ENCODE results near the gene STARD3. TPM values are rescaled to one million over a fixed set of nuclear protein-coding genes. Genes with fewer than 3 reads are reported as not detected.
"Not testable (repeated sequence)": the region's sequence is repeated elsewhere in the genome, so short reads cannot be mapped to it uniquely, and the experiment has no call there.

STARD3 gene
- total RNA-seq, 1 donor from 2014 or later, result 25.4 TPM

DNA sequence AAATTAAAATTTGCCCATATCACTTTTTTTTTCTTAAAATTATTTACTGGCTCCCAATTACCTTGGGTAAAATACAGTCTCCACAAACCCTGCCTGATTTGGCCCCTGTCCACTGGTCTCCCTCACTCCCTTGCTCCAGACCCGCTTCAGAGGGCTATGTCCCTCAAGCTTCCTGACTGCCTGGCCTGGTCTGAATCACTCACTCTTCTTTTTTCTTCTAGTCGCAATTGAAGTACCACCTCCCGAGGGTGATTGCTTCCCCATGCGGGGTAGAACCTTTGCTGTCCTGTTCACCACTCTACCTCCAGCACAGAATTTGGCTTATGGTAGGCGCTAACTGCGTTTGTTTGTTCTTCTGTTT lies 51.5 kb downstream of the STARD3 start:
- DNase-seq (ENCODE audit: low read depth, low spot score), result no peak

GRCh38 chr17:39688945-39689344 lies 52.0 kb downstream of the STARD3 start:
- DNase-seq (ENCODE audit: low read depth, low spot score), result no peak

- no peak for DNase-seq (ENCODE audit: low read depth, low spot score)
These were observed 57.6 kb downstream of the STARD3 start for GRCh38 chr17:39694593-39694992.

DNA sequence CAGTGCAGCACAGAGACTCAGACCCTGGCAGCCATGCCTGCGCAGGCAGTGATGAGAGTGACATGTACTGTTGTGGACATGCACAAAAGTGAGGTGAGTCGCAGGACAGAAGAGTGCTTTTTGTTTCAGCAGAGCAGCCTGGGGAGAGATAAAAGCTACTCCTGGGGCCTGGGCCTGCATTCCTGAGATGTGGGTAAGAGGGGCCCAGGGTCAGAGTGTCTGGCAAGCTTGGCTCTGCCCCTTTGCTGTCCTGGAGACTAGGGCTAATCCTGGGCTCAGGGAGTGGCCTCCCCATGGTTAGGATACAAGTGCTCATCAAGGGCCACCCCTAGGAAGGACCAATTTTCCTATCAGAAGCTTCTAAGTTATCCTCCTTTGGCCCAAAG lies 58.1 kb downstream of the STARD3 start:
- DNase-seq (ENCODE audit: low read depth, low spot score), result no peak

GRCh38 chr17:39696731-39697130 lies 59.8 kb downstream of the STARD3 start:
- no peak for DNase-seq (ENCODE audit: low read depth, low spot score)

DNA sequence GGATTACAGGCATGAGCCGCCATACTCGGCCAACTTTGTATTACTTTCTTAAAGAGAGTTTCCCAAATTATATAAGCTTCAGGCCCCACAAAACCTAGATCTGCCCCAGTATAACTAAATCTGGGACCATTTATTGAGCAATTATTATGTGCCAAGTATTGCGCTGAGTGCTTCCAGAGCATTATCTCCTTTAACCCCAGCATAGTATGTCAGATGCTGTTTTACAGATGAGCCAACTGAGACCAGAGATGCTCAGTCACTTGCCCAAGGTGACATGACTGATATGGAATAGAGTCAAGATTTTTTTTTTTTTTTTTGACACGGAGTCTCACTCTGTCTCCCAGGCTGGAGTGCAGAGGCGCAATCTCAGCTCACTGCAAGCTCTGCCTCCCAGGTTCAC lies 61.0 kb downstream of the STARD3 start:
- no peak for DNase-seq (ENCODE audit: low read depth, low spot score)

DNA sequence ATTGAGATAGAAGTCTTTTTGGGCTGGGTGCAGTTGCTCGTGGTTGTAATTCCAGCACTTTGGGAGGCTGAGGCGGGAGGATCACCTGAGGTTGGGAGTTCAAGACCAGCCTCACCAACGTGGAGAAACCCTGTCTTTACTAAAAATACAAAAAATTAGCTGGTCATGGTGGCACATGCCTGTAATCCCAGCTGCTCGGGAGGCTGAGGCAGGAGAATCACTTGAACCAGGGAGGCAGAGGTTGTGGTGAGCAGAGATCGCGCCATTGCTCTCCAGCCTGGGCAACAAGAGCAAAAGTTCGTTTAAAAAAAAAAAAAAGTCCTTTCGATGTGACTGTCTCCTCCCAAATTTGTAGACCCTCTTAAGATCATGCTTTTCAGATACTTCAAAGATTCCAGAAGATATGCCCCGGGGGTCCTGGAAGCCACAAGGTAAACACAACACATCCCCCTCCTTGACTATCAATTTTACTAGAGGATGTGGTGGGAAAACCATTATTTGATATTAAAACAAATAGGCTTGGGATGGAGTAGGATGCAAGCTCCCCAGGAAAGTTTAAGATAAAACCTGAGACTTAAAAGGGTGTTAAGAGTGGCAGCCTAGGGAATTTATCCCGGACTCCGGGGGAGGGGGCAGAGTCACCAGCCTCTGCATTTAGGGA lies 62.3 kb downstream of the STARD3 start:
- not testable (repeated sequence) for DNase-seq (ENCODE audit: low read depth, low spot score)

GRCh38 chr17:39699818-39700147 lies 62.8 kb downstream of the STARD3 start, which contains the start of gene ERBB2:
Gene ERBB2, plus strand, starts transcription at chr17:39700064. Its CDS starts 175 bp downstream, at chr17:39700239.
- DNase-seq (ENCODE audit: low read depth, low spot score), result peak; percentile 27

DNA sequence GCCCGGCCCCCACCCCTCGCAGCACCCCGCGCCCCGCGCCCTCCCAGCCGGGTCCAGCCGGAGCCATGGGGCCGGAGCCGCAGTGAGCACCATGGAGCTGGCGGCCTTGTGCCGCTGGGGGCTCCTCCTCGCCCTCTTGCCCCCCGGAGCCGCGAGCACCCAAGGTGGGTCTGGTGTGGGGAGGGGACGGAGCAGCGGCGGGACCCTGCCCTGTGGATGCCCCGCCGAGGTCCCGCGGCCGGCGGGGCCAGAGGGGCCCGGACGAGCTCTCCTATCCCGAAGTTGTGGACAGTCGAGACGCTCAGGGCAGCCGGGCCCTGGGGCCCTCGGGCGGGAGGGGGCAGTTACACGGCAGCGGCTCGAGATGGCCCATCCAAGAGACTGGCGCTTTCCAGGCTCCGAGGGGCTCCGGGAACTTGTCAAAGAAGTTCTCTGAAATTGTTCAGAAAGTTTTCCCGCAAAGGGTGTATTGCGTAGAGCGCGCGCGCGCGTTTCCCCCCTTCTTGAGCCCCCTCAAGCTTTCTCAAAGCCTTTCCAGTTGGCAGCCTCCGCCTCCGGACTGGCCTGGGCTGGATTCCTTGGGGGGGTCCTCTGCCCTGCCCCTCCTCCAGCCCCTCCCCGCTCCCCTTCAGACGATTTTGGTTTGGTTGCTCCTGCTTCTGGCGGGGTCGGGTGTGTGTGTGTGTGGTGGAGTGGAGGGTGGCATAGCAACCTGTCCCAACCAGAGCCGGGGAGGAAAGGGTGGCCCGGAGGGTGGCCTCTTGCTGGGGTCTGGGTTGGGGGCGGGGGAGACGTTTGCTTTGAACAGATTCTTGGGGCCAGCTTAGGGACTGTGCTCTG lies 63.4 kb downstream of the STARD3 start:
- no peak for DNase-seq (ENCODE audit: low read depth, low spot score)

GRCh38 chr17:39701012-39701783 lies 64.3 kb downstream of the STARD3 start:
- DNase-seq (ENCODE audit: low read depth, low spot score), result no peak

- DNase-seq (ENCODE audit: low read depth, low spot score), result no peak
These were observed 65.0 kb downstream of the STARD3 start for GRCh38 chr17:39701784-39702422.

- no peak for DNase-seq (ENCODE audit: low read depth, low spot score)
These were observed 66.3 kb downstream of the STARD3 start for GRCh38 chr17:39702901-39703893.

- no peak for DNase-seq (ENCODE audit: low read depth, low spot score)
These were observed 67.0 kb downstream of the STARD3 start for GRCh38 chr17:39703913-39704312.

- no peak for DNase-seq (ENCODE audit: low read depth, low spot score)
These were observed 68.0 kb downstream of the STARD3 start for GRCh38 chr17:39704821-39705551.

GRCh38 chr17:39705786-39706348 lies 68.9 kb downstream of the STARD3 start:
- DNase-seq (ENCODE audit: low read depth, low spot score), result no peak

GRCh38 chr17:39706383-39706782 lies 69.4 kb downstream of the STARD3 start:
- DNase-seq (ENCODE audit: low read depth, low spot score), result no peak

GRCh38 chr17:39706921-39707337 lies 70.0 kb downstream of the STARD3 start:
- DNase-seq (ENCODE audit: low read depth, low spot score), result no peak

DNA sequence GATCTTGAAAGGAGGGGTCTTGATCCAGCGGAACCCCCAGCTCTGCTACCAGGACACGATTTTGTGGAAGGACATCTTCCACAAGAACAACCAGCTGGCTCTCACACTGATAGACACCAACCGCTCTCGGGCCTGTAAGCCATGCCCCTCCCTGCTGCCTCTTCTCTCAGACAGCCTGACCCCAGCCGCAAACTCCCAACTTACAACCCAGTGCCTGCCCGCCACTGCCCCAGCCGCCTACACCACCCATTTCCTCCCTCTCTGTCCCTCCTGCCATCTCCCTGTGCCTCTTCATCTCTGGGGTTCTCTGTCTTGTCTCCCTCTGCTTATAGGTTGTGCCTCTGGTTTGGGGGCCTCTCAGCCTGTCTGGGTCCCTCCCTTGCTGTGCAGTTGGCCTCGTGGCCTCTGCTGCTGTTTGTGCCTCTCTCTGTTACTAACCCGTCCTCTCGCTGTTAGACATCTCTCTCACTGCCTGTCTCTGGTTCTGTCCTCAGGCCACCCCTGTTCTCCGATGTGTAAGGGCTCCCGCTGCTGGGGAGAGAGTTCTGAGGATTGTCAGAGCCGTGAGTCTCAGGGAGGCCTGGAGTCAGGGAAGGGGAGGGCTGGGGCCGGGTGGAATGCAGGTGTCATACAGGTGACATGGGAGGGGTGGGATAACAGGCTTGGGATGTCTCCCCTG lies 72.5 kb downstream of the STARD3 start:
- DNase-seq (ENCODE audit: low read depth, low spot score), result no peak

All from pulmonary artery endothelial cell (primary cell).